Measurements from ENCODE around the gene UBE2H. TPM values are rescaled to one million over a fixed set of nuclear protein-coding genes. Genes with fewer than 3 reads are reported as not detected.

UBE2H gene
- total and polyA plus RNA-seq, 7 experiments from 2014 or later: 32.0 to 69.2 (median 49.1) TPM

DNA sequence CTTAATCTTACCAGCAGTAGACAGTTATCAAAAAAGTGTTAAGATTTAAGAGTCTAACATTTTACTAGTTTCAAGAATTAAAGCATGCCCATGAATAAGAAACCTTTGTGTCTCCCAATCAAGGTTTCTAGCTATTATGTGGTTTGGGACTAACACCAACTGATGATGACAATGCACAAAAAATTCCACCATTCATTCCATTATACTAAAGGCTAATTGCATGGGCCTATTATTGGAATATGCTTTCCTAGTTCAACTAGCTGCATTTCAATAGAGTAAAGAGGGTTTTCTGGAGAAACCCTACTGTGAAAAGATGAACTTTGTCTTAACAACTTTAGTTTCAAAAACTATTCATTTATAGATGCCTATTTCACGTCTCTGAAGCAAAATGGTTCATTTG lies 44.6 kb downstream of the UBE2H start:
- Mint-ChIP-seq H3K4me3 (peak overlapping the region in 7 of 10 donors; percentile 37 to 78 (median 66)), H3K27me3 (no peaks in the 10 kb centered on the region), H3K9me3 (peaks cover 0 to 19% (median 5%) of the 10 kb centered on the region in 11 donors), H3K27ac (peak overlapping the region in 8 of 9 donors; percentile 58 to 96 (median 91)), H3K4me1 (peaks cover 22 to 94% (median 86%) of the 10 kb centered on the region in 7 donors), H3K36me3 (peaks cover 20 to 52% (median 50%) of the 10 kb centered on the region in 5 donors)
- ChIA-PET POLR2A (interaction anchor here (0.6 kb wide), 1 partner anchor 30 kb away, joined by 3 read pairs; no protein-coding TSS in a partner anchor), CTCF (interaction anchor here (0.5 kb wide), 1 partner anchor 16 kb away, joined by 3 read pairs; no protein-coding TSS in a partner anchor)
- no peak overlapping the region for H3K4me3 ChIP-seq (ENCODE audit: low read length)
- H3K4me1 ChIP-seq (ENCODE audit: control insufficient read depth in 2 of 2, insufficient read depth in 2 of 2, low read length in 2 of 2): peaks cover 27 to 66% of the 10 kb centered on the region in 2 donors
- peak overlapping the region; percentile 60 for H3K27ac ChIP-seq (ENCODE audit: low read depth, low read length)
- DNase-seq (no peak), ATAC-seq (no peak)
- intact Hi-C loops (cut with micrococcal nuclease): no loop called here
- no peaks in the 10 kb centered on the region for H3K27me3 ChIP-seq (ENCODE audit: control insufficient read depth in 2 of 2, insufficient read depth in 2 of 2, low read length in 2 of 2)
- no peaks in the 10 kb centered on the region for H3K36me3 ChIP-seq (ENCODE audit: control insufficient read depth in 2 of 3, insufficient read depth in 3 of 3, low read length in 3 of 3)
- H3K9me3 ChIP-seq (ENCODE audit: control insufficient read depth in 2 of 3, low read length in 3 of 3): no peaks in the 10 kb centered on the region

DNA sequence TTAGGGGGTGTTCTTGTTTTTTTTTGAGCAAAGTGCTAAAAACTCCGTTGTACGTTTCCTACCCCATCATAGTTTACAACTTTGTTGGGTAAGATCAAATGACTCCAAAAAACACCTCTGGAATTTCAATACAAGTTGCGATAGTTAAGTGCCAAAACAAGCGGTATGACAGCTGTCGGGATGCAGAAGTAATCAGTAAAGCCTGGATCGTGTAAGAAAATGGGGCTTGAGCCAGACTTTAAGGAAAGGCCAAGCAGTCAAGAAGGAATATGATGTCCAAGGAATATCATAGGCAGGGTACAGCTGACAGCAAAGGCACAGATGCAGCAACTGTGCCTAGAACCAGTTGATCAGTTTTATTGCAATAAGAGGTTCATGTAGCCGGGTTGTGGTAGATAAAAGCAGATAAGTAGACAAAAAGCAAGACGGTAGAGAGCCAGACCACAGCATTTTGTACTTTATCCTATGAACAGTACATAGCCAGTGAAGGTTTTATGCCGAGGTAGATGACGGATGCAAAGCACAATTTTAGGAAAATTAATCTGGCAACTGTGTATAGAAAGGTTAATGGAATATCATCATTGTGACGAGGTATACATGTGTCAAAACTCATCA lies 45.5 kb downstream of the UBE2H start:
- Mint-ChIP-seq H3K27me3 (no peaks in the 10 kb centered on the region), H3K36me3 (peaks cover 20 to 55% (median 50%) of the 10 kb centered on the region in 5 donors), H3K4me3 (peak overlapping the region; percentile 2 to 79 (median 69)), H3K4me1 (peaks cover 26 to 100% (median 95%) of the 10 kb centered on the region in 7 donors), H3K9me3 (peaks cover 0 to 19% (median 5%) of the 10 kb centered on the region in 11 donors), H3K27ac (peak overlapping the region in 8 of 9 donors; percentile 58 to 96 (median 91))
- intact Hi-C loops (cut with micrococcal nuclease): no loop called here
- POLR2A ChIA-PET: interaction anchor here (0.6 to 1.6 kb wide), 7 partner anchors 9 to 473 kb away, joined by 3 to 9 read pairs (median 3); partner anchors contain the start of gene STRIP2
- Histone ChIP-seq H3K27ac (ENCODE audit: low read depth, low read length) (peak overlapping the region; percentile 60), H3K36me3 (ENCODE audit: control insufficient read depth in 2 of 3, insufficient read depth in 3 of 3, low read length in 3 of 3) (peaks cover 0 to 3% (median 0%) of the 10 kb centered on the region in 3 experiments), H3K27me3 (ENCODE audit: control insufficient read depth in 2 of 2, insufficient read depth in 2 of 2, low read length in 2 of 2) (no peaks in the 10 kb centered on the region), H3K4me1 (ENCODE audit: control insufficient read depth in 2 of 2, insufficient read depth in 2 of 2, low read length in 2 of 2) (peaks cover 27 to 74% of the 10 kb centered on the region in 2 donors), H3K9me3 (ENCODE audit: control insufficient read depth in 2 of 3, low read length in 3 of 3) (no peaks in the 10 kb centered on the region), H3K4me3 (ENCODE audit: low read length) (no peak overlapping the region)
- CTCF ChIA-PET: no interaction called here
- ATAC-seq (peak; percentile 34), DNase-seq (peak in 1 of 9 donors; percentile 14)

DNA sequence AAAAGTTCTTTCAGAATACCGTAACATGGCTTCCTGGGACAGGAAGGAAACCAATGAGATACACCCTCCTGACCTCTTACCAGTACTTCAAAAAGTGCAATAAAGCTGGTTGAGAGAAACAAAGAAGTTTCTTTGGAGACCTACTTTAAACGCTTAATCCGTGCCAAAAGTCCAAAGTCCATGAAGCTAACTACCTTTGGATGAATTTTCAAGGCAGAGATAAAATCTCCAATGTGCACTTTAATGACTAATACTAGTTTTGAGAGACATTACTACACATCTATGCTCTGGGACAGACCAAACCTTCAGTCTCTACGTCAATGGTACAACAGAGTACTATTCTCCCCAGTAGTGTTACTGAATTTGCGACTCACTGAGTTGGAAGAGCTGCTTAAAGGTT lies 46.1 kb downstream of the UBE2H start:
- H3K27me3 Mint-ChIP-seq: no peaks in the 10 kb centered on the region
- H3K4me3 Mint-ChIP-seq: peak overlapping the region; percentile 3 to 79 (median 69)
- peak overlapping the region; percentile 3 for H3K4me3 ChIP-seq (ENCODE audit: low read length)
- peaks cover 20 to 53% (median 50%) of the 10 kb centered on the region in 5 donors for H3K36me3 Mint-ChIP-seq
- POLR2A ChIA-PET: interaction anchor here (0.7 to 1.6 kb wide), 6 partner anchors 9 to 43 kb away, joined by 3 to 9 read pairs (median 4); no protein-coding TSS in a partner anchor
- H3K9me3 Mint-ChIP-seq: peaks cover 0 to 19% (median 5%) of the 10 kb centered on the region in 11 donors
- H3K27ac ChIP-seq (ENCODE audit: low read depth, low read length): peak overlapping the region; percentile 60
- H3K27me3 ChIP-seq (ENCODE audit: control insufficient read depth in 2 of 2, insufficient read depth in 2 of 2, low read length in 2 of 2): no peaks in the 10 kb centered on the region
- H3K9me3 ChIP-seq (ENCODE audit: control insufficient read depth in 2 of 3, low read length in 3 of 3): no peaks in the 10 kb centered on the region
- H3K4me1 ChIP-seq (ENCODE audit: control insufficient read depth in 2 of 2, insufficient read depth in 2 of 2, low read length in 2 of 2): peaks cover 27 to 74% of the 10 kb centered on the region in 2 donors
- peak; percentile 62 for ATAC-seq
- peak in 6 of 9 donors; percentile 18 to 59 (median 42) for DNase-seq
- peaks cover 26 to 100% (median 93%) of the 10 kb centered on the region in 7 donors for H3K4me1 Mint-ChIP-seq
- H3K27ac Mint-ChIP-seq: peak overlapping the region; percentile 14 to 96 (median 91)
- intact Hi-C loops (cut with micrococcal nuclease): loop anchor here in 1 of 2 donors (1.0 kb wide), 2 partner anchors 9 to 43 kb away; no protein-coding TSS in a partner anchor
- CTCF ChIA-PET: no interaction called here
- H3K36me3 ChIP-seq (ENCODE audit: control insufficient read depth in 2 of 3, insufficient read depth in 3 of 3, low read length in 3 of 3): peaks cover 0 to 3% (median 0%) of the 10 kb centered on the region in 3 experiments

DNA sequence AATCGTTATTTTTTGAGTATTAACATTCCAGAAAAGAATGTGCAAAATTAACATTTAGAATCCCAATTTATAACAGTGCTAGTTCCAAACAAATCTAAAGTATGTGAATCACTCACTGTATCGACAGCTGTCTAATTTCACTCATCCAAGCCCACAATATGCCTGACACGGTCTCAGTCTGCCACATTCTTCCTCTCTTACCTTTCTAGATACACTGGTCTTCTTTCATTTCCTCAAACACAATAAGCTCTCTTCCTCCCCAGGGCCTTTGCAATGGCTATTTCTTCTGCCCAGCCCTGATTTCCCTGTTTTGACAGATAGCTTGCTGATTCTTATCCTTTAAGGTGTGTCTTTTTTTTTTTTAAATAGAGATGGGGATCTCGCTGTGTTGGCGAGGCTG lies 48.8 kb downstream of the UBE2H start:
- ATAC-seq (no peak), DNase-seq (no peak)
- H3K9me3 ChIP-seq (ENCODE audit: control insufficient read depth in 2 of 3, low read length in 3 of 3): no peaks in the 10 kb centered on the region
- Mint-ChIP-seq H3K36me3 (peaks cover 24 to 48% (median 40%) of the 10 kb centered on the region in 5 donors), H3K4me3 (peak overlapping the region in 5 of 10 donors; percentile 26 to 78 (median 66)), H3K9me3 (peaks cover 0 to 19% (median 5%) of the 10 kb centered on the region in 11 donors), H3K27ac (peak overlapping the region in 7 of 9 donors; percentile 58 to 96 (median 89)), H3K4me1 (peaks cover 28 to 97% (median 87%) of the 10 kb centered on the region in 7 donors), H3K27me3 (no peaks in the 10 kb centered on the region)
- ChIA-PET CTCF (interaction anchor here (0.7 kb wide), 1 partner anchor 26 kb away, joined by 5 read pairs; no protein-coding TSS in a partner anchor), POLR2A (interaction anchor here (0.6 kb wide), 1 partner anchor 10 kb away, joined by 4 read pairs; no protein-coding TSS in a partner anchor)
- intact Hi-C loops (cut with micrococcal nuclease): no loop called here
- no peaks in the 10 kb centered on the region for H3K27me3 ChIP-seq (ENCODE audit: control insufficient read depth in 2 of 2, insufficient read depth in 2 of 2, low read length in 2 of 2)
- no peak overlapping the region for H3K4me3 ChIP-seq (ENCODE audit: low read length)
- no peak overlapping the region for H3K27ac ChIP-seq (ENCODE audit: low read depth, low read length)
- H3K4me1 ChIP-seq (ENCODE audit: control insufficient read depth in 2 of 2, insufficient read depth in 2 of 2, low read length in 2 of 2): peaks cover 27 to 63% of the 10 kb centered on the region in 2 donors
- H3K36me3 ChIP-seq (ENCODE audit: control insufficient read depth in 2 of 3, insufficient read depth in 3 of 3, low read length in 3 of 3): peaks cover 0 to 3% (median 0%) of the 10 kb centered on the region in 3 experiments

DNA sequence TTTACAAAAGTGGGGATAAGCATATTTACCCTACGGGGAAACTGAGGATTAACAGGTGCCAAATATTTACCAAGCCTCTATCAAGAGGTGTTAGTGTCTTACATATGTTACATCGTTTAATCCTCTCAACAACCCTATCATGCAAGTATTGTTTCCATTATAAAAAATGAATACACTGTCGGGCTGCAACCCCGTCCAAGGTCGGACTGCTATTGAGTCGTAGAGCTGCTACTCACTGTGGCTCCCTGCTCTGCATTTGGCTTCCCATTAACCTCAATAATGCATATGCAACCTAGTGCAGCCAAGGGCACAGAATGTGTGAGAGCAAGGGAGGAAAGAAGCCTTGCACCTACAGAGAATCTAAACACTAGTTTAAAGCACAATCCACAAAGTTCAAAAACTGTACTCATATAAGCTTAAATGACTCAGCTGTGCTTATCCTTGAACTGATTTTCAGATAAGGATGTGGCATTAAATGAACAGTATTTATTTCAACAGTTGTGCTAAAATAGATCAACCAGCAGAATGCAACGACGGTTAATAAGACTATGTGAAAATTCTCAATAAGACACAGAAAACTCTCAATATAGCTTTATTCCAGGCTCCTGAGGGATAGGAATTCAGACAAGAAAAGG lies 49.9 kb downstream of the UBE2H start:
- H3K4me3 ChIP-seq (ENCODE audit: low read length): no peak overlapping the region
- intact Hi-C loops (cut with micrococcal nuclease): no loop called here
- peak overlapping the region in 7 of 9 donors; percentile 9 to 79 (median 53) for H3K27ac Mint-ChIP-seq
- H3K4me1 Mint-ChIP-seq: peaks cover 28 to 97% (median 87%) of the 10 kb centered on the region in 7 donors
- peaks cover 24 to 47% (median 39%) of the 10 kb centered on the region in 5 donors for H3K36me3 Mint-ChIP-seq
- H3K9me3 ChIP-seq (ENCODE audit: control insufficient read depth in 2 of 3, low read length in 3 of 3): no peaks in the 10 kb centered on the region
- no peak for DNase-seq
- ChIA-PET CTCF (interaction anchor here (0.8 kb wide), 1 partner anchor 47 kb away, joined by 3 read pairs; no protein-coding TSS in a partner anchor), POLR2A (interaction anchor here (0.5 to 1.3 kb wide), 3 partner anchors 26 to 49 kb away, joined by 3 to 5 read pairs (median 4); no protein-coding TSS in a partner anchor)
- peaks cover 0 to 3% (median 0%) of the 10 kb centered on the region in 3 experiments for H3K36me3 ChIP-seq (ENCODE audit: control insufficient read depth in 2 of 3, insufficient read depth in 3 of 3, low read length in 3 of 3)
- H3K9me3 Mint-ChIP-seq: peaks cover 0 to 19% (median 5%) of the 10 kb centered on the region in 11 donors
- peaks cover 18 to 60% of the 10 kb centered on the region in 2 donors for H3K4me1 ChIP-seq (ENCODE audit: control insufficient read depth in 2 of 2, insufficient read depth in 2 of 2, low read length in 2 of 2)
- no peaks in the 10 kb centered on the region for H3K27me3 ChIP-seq (ENCODE audit: control insufficient read depth in 2 of 2, insufficient read depth in 2 of 2, low read length in 2 of 2)
- H3K4me3 Mint-ChIP-seq: peak overlapping the region in 4 of 10 donors; percentile 32 to 64 (median 38)
- no peak overlapping the region for H3K27ac ChIP-seq (ENCODE audit: low read depth, low read length)
- no peak for ATAC-seq
- no peaks in the 10 kb centered on the region for H3K27me3 Mint-ChIP-seq

DNA sequence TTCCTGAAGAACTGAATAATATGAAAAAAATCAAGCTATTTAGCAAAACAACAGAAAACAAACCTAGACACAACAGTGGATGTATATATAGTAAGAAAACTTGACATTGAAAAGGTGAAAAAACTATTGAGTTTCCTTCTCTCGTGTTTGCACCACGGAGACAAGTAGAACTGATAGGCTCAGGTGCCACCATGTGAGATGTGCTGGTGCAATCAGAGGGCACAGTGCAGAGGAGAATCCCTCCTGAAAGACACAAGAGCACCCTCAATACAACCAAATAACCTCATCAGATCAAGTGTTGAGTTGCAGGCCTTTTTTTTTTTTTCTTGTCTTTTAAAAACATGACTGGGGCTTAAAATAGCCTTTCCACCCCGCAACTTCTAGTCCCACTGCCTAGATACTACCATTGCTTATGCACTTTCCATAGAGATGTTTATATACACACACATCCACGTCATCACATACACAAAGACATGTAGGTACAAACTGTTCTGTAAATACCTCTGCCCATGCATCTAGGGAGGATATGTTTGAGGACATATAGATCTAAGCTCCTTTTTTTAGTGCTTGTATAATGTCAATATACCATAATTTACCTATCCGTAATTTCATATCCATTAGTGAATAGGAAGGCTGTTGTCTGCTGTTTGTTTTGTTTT lies 54.1 kb downstream of the UBE2H start:
- CTCF ChIA-PET: no interaction called here
- Histone ChIP-seq H3K4me1 (ENCODE audit: control insufficient read depth in 2 of 2, insufficient read depth in 2 of 2, low read length in 2 of 2) (peaks cover 0 to 18% of the 10 kb centered on the region in 2 donors), H3K36me3 (ENCODE audit: control insufficient read depth in 2 of 3, insufficient read depth in 3 of 3, low read length in 3 of 3) (peaks cover 3 to 9% (median 5%) of the 10 kb centered on the region in 3 experiments), H3K27ac (ENCODE audit: low read depth, low read length) (no peak overlapping the region), H3K4me3 (ENCODE audit: low read length) (no peak overlapping the region), H3K27me3 (ENCODE audit: control insufficient read depth in 2 of 2, insufficient read depth in 2 of 2, low read length in 2 of 2) (no peaks in the 10 kb centered on the region), H3K9me3 (ENCODE audit: control insufficient read depth in 2 of 3, low read length in 3 of 3) (no peaks in the 10 kb centered on the region)
- H3K27ac Mint-ChIP-seq: peak overlapping the region in 5 of 9 donors; percentile 3 to 48 (median 30)
- H3K27me3 Mint-ChIP-seq: no peaks in the 10 kb centered on the region
- peaks cover 4 to 42% (median 25%) of the 10 kb centered on the region in 5 donors for H3K36me3 Mint-ChIP-seq
- ATAC-seq (no peak), DNase-seq (no peak)
- H3K4me1 Mint-ChIP-seq: peaks cover 8 to 87% (median 69%) of the 10 kb centered on the region in 7 donors
- peak overlapping the region in 4 of 10 donors; percentile 5 to 53 (median 44) for H3K4me3 Mint-ChIP-seq
- intact Hi-C loops (cut with micrococcal nuclease): loop anchor here in 1 of 2 donors (2.0 kb wide), 1 partner anchor 18 kb away; no protein-coding TSS in a partner anchor
- no peaks in the 10 kb centered on the region for H3K9me3 Mint-ChIP-seq
- POLR2A ChIA-PET: no interaction called here
